Stimulated activated CD4-positive, alpha-beta T cell treated with anti-CD3 and anti-CD28 coated beads, Interleukin-1b, Interleukin-23, amount 100 ng/mL, for 48 hours (primary cell): ENCODE measurements around the gene TRIM8.
"Not testable (repeated sequence)": the region's sequence is repeated elsewhere in the genome, so short reads cannot be mapped to it uniquely, and the experiment has no call there.

Source experiments
- DNase-seq: peaks from one replicate; pipeline ENCODE4 v3.0.0-alpha.2; 2020

TRIM8 gene

DNA sequence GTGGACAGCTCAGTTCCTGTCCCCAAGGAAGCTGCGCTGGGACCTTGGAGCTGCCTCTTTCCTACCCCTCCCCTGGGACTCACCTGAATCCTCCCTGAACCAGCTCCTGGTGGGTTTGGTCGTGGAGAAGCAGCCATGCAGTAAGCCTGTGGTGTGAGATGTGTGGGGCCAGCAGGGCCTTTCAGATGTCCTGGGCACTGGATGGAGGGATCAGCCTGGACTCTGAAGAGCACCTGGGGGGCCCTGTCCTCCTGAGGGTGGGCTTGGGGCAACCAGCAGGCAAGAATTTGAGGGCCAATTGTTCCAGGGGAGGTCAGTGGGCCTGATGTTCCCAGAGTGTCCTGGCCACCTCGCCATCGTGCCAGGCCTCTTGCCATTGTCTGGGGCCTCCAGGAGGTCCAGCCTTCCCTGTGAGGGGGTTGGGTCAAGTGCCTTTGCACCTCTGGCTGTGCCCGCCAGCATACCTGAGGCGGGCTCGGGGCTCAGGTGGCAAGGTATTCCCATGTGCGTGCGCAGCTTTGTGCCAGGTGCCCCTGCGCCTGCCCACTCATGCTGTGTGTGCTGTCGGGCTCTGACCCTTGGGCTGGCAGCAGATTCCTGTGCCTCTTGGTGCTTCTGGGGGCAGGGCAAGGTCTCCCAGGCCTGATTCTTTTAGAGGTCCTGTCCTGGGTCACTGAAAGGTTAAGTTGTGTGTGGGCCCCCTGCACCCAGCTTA, 7.3 kb downstream of the TRIM8 start:
- no peak for DNase-seq

DNA sequence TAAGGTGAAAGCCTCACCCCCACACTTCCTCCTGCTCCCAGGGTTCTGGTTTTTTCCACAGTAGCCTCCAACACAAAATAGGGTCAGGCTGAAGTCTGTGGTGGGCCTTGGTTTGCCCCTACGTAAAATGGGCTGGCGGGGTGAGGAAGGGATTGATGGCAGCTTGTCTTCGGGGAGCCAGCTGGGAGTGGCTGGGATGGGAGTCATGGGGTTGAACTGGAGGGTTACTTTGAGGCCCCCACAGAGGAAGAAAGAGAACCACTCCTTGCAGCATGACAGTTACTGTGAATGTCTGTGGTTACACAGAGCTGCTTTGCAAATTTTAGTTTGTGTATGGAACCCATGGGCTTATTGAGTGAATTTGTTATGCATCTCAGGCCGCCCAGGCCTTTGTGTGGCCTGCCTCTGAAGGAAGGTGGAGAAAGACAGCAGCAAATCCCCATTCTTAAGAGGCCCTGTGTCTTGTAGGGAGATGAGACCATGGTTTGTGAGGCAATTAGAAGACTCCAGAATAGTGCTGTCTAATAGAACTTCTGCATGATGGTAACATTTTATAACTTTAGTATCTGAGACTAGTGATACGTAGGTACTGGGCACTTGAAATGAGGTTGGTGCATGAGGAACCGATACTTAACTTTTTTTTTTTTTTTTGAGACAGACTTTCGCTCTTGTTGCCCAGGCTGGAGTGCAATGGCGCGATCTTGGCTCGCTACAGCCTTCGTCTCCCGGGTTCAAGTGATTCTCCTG, 8.1 kb downstream of the TRIM8 start:
- DNase-seq, result no peak

DNA sequence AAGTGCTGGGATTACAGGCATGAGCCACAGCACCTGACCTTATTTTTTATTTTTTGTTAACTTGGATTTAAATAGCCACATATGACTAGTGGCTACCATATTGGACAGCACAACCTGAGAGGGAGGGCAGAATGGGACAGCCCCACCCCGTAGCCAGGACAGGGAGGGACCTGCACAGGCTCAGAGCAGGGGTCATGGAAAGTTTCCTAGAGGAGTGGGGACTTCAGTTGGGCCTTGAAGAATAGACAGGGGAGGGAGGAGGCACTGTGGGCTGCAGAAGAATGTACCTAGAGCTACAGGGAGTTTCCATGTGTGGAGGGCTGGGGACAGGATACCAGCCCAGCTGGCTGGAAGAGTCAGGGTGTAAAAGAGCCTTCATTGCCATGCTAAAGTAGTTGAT, 8.8 kb downstream of the TRIM8 start:
- DNase-seq, result no peak

DNA sequence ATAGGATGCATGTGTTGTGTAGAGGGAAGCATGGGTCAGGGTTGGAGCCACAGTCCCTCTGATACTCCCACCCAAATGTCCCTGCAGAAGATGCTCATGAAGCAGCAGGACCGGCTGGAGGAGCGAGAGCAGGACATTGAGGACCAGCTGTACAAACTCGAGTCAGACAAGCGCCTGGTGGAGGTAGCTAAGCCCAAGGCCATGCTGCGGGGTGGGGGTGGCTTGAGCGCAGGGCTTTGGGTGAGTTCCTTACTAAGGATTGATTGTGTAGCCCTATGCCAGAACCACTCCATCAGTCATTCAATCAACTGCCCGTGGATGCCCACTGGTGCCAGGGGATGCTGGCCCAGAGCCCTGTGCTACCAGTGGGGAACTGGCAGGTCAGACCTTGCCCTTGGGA, 10.3 kb downstream of the TRIM8 start:
- DNase-seq, result no peak

DNA sequence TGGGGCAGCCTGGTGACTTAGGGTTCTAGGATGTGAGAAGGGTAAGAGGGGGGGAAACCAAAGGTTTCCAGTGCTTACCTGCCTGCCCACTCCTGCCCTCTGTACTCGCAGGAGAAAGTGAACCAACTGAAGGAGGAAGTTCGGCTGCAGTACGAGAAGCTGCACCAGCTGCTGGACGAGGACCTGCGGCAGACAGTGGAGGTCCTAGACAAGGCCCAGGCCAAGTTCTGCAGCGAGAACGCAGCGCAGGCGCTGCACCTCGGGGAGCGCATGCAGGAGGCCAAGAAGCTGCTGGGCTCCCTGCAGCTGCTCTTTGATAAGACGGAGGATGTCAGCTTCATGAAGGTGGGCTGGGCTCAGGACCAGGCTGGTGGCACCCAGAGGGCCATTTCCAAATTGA, 10.7 kb downstream of the TRIM8 start:
- no peak for DNase-seq

DNA sequence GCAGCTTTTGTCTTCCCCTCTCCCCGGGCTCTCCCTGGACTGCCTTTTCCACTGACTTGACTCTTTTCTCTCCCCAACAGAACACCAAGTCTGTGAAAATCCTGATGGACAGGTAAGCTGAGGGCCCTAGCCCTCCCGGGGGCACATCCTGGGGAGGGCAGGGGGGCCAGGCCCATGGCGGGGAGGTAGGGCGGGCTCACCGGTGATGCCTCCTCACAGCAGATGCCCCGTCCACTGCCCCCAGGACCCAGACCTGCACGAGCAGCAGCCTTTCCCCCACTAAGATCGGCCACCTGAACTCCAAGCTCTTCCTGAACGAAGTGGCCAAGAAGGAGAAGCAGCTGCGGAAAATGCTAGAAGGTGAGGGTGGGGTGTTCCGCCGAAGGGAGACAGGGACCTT, 11.7 kb downstream of the TRIM8 start:
- no peak for DNase-seq

DNA sequence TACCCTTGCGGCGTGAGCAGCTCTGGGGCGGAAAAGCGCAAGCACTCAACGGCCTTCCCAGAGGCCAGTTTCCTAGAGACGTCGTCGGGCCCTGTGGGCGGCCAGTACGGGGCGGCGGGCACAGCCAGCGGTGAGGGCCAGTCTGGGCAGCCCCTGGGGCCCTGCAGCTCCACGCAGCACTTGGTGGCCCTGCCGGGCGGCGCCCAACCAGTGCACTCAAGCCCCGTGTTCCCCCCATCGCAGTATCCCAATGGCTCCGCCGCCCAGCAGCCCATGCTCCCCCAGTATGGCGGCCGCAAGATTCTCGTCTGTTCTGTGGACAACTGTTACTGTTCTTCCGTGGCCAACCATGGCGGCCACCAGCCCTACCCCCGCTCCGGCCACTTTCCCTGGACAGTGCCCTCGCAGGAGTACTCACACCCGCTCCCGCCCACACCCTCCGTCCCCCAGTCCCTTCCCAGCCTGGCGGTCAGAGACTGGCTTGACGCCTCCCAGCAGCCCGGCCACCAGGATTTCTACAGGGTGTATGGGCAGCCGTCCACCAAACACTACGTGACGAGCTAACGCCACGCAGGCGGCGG, 12.6 kb downstream of the TRIM8 start:
- no peak for DNase-seq

DNA sequence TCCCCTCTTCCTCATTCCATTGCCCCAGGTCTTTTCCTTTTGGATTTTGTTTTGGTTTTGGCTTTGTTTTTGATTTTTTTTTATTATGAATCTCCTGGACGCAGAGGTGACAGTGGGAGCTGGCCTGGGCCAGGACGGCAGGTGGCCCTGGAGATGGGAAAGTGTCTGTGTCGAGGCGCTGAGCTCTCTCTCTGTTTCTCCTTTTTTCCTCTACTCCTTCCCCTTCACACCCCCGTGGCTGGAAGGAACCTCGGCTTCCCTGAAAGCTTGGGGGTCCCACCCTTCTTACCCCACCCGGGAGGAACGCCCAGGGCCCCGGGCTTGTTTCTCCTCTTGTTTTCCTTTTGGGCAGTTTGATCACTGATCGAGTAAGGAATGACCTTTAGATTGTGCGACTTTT, 13.2 kb downstream of the TRIM8 start:
- DNase-seq, result no peak

DNA sequence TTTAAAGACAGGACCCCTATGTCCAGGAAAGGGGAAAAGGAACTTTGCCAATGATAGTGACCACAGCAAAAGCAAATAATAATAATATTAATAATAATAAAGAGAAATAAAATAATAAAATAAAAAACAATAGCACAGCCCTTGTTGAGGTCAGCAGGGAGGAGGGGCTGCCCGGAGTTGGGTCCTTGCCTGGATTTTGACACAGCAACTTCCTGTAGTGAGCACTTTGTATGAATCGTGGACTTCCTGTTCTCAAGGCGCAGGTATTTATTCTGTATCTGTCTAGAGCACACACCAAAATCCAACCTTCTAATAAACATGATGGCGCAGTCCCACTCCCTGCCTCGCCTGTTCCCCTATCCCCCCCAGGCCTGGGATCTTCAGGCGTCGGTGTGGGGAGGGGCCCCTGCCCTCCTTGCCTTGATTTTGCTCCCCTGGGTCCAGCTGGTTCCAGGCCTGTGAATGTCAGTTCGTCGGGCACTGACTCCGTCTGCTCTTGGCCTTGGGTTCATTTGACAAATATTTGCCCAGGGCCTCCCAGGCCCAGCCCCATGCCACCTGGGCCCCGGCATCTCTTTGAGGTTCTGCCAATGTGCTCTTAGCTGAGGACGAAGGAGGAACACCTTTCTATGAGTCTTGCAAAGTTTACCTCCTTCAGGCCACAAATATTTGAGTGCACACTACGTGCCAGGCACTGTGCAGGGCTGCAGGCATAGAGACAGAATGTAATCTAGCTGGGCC, 13.9 kb downstream of the TRIM8 start:
- no peak for DNase-seq

DNA sequence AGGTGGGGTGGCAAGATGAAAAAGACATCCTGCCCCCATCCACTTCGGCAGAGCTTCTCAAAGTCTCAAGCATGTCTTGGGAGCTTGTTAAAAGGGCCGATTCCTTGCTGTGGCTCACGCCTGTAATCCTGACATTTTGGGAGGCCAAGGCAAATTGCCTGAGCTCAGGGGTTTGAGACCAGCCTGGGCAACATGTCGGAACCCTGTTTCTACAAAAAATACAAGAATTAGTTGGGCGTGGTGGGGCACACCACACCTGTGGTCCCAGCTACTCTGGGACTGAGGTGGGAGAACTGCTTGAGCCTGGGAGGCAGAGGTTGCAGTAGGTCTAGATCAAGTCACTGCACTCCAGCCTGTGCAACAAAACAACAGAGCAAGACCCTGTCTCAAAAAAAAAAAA, 14.5 kb downstream of the TRIM8 start:
- DNase-seq, result no peak

DNA sequence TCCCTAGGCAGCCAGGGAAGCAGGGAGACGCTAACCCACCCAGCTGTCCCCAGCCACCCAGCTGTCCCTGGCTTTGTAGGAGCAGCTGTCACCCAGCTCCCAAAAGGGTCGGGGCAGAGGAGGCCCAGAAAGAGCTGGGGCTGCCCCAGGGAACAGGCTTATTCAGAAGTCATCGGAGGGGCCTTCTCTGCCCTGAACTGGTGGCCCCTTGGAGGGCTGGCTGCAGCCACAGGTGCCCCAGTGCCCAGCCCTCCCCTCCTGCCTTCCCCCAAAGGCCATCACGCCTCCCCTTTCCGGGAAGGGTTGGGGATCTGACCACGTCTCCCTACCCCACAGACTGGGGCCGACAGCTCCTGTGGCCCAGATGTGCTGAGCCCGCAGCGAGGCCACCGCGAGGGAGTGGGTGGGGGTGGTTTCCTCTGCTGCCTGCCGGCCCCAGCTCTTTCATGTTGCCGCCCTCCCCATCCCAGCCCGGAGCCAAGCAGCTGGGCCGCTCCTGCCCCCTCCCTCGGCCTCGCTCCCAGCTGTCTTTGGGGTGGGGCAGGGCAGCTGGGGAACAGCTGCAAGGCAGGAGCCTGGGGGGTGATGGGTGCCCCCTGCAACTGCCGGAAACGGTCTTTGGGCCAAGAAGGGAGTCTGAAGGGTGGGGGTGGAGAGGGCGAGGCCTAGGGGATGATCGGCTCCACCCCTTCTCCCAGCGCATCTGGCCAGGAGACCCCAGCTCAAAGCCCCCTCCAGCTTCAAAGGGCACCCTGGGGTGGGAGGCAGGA, 16.8 kb downstream of the TRIM8 start:
- DNase-seq, result peak; percentile 69

DNA sequence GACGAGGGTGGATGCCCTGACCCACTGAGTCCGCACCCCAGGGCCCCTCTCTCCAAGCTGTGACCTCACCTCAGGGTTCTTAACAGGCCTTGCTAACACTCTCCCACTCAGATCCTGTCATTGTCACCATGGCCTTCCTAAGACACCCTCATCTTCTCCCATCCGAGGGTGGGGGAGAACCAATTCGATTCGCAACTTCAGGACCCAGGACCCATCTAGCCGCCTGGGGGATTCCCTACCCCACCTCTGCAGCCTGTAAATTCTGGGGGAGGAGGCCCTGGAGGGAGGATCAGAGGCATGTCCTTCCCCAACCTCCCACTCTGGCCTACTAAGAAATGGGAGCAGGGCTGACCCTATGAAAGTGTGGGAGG, 17.4 kb downstream of the TRIM8 start:
- no peak for DNase-seq

DNA sequence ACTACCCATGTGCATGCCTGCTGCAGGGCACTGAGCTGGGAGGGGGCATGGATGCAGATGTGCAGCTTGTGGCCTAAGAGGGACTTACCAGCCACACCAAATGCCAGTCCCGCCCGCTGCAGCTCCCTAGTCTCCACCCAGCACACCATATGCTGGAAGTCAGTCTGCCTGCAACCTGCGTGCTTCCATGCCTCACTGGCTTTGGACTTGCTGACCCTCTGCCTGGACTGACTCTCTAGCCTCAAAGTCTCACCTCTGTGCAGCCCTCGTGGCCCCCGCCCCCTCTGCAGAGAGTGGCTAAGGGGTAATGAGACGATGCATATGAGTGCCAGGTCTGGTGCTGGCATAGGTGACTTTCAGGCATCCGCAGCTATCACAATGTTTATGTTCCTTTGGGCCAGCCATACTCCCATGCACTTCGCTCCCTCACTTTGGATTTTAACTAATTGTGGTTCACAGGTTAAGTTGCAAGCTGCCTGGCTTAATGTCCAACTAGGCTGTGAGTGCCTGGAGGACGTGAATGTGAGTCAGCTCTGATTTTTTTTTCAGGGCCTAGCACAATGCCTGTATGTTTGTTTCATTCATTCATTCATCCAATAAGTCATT, 21.7 kb downstream of the TRIM8 start:
- no peak for DNase-seq

DNA sequence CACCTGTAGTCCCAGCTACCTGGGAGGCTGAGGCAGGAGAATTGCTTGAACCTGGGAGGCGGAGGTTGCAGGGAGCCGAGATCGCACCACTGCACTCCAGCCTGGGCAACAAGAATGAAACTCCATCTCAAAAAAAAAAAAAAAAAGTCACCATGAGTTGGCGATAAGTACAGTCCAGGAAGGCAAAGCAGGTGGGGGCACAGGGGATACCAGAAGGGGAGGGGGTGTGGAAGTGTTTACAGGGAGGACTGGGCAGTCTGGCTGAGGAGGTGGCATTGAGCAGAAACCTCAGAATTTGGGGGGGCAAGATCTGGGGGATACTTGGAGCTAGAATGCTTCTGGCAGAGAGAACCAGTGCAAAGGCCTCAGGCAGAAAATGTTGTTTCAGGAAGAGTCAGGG, 23.1 kb downstream of the TRIM8 start:
- not testable (repeated sequence) for DNase-seq

DNA sequence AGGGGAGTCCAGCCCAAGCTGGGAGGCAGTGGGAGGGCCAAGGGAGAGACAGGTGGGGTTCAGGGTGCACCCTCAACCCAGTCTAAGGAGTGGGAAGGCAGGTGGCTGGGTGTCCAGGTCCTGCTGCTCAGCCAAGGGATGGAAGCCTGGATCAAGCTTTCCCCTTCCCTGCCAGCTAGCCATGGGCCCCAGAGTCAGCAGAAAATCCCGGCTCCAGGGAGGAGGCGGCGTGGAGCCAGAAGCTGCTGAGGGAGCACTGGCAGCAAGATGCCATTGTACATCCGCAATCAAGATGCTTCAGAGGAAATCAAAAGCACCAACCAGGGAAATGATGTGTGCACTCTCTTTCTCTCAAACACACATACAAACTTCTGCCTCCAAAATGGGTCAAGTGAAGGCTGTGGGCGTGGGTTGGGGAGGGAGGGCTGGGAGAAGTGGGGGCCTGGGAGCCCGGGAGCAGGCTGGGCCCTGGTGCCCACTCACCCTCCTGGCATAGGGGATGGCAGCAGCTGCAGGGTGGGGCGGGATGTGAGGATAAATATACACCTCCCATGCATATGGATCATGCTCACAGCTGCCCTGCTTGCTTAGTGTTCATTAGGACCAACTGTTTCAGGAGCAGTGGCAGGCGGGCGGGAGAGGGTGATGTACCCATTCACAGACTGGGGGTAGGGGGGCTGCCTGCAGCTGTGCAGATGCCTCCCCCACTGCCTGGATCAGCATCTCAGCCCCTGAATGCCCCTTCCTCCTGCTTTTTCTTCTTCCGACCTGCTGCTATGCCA, 24.2 kb downstream of the TRIM8 start:
- no peak for DNase-seq

DNA sequence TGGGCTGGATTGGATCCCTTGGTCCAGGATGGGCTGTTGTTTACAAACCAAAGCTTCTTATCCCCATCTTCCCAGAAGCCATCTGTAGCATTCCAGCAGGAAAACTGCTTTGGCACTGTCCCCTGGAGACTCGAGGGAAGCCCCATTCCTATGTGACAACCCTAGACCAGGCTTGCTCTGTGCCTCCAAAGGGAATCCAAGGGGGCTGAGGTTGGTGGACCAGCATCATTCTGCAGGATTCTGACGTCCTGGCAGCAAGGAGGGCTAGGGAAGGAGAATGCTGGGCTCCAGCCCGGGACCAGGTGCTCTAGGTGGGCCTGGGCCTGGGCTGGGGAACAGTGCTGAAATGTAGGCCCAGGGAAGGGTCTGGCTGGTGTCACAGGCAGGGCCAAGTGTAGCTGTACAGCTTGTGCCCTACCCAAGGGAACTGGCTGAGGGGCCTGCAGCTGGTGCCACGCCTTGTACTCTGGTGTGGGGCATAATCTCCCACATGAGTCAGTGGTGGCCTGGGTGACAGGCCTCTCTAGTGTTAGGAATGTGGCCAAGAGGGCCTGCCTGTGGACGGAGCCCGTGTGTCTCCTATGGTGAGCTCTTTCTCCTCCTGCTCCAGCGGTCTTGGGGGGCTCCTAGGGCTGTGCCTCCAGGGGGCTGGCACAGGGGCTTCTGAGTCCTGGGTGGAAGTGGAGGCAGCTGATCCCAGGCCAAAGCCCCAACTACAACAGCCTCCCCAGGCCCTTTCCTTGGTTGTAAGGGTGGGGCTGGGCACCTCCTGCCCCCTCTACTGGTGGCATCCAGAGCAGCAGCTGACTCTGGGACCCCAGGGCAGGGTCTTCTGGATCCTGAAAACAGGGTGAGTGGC, 25.2 kb downstream of the TRIM8 start:
- no peak for DNase-seq

DNA sequence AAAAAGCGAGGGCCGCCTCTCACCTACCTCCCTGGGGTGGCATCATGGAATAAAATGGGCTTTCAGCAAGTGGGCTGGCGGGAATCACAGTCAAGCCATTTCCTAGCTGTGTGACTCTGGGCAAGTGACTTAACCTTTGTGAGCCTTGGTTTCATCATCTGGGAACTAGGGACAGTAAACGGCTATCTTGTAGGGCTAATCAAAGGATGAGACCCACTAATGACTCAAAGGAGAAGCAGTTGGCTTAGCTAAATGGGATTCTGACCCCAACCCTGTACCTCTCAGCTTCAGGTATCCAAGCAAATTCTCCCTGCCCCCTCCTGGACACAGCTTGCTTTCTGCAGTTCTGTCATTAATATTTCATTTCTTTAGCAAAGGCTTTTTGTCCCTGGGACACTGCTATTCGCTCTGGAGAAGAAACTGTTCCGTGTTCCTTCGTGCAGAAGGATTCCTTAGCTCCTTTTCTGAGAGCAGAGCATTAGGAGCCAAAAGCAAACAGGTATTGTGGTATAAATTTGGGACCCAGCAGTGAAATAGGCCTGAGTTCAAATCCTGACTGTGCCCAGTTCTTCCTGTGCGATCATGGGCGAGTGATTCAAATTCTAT, 25.9 kb downstream of the TRIM8 start:
- DNase-seq, result no peak

DNA sequence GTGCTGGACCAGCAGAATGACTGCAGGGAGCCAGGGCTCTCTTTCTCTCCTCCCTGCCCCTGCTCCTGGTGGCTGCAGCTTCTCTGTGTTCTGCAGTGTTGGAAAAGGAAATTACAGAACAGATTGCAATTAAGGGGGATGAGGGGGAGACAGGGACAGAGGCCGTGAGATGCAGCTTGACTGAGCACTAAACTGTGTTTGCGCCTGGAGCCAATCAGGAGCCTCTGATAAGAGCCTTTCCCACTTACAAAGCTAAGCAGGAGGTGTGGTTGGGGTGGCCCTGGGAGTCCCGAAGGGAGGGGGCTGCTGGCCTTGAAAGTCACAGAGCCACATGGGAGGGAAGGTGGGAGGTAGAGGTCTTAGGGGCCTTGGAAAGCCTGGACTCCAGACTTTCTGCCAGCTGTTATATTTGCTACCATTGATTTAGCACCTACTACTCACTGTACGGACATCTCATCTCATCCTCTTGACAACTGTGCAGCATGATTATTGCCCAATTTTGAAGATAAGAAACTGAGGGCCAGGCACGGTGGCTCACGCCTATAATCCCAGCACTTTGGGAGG, 26.7 kb downstream of the TRIM8 start:
- DNase-seq, result no peak

DNA sequence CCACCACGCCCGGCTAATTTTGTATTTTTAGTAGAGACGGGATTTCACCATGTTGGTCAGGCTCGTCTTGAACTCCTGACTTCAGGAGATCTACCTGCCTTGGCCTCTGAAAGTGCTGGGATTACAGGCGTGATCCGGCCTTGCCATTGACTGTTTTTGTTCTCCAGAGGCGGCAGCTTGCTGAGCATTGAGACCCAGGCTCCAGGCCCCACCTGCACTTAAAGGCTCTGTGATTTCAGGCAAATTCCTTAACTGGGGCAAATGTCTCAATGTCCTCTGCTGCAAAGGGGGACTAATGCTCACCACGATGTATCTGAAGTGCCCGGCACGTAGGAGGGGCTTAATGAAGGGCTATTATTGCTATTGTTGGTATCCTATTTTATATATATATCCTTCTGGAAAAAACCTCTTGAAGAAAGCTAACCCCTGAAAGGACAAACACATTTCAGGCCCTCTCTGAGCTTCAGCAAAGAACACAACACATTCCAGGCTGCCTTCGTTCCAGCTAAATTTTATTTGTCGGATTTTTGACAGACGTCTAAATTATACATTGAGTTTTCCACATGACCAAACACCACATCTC, 29.0 kb downstream of the TRIM8 start:
- no peak for DNase-seq
